Measurements from ENCODE around the gene EEF1E1.
"Not testable (repeated sequence)": the region's sequence is repeated elsewhere in the genome, so short reads cannot be mapped to it uniquely, and the experiment has no call there.

The EEF1E1 gene

DNA sequence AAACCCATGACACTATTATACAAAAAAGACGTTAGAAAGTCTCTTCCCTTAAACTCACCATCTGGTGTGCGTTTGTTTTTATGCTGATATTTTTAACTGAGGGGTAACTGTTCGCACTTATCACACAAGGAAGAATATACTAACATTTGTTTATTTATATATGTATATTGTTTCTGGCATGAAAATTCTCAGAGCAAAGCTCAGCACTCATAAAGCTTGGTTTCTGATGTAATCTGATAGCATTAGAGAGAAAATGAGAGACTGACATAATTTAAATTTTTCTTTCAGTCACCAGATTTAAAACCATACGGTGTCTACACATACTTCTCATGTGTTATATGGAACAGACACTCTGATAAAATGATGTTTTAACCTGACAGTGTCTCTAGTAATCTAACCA lies 45.1 kb downstream of the EEF1E1 start:
- Histone ChIP-seq H3K27ac (replicated peaks) (no peak overlapping the region), H3K4me3 (replicated peaks; ENCODE audit: insufficient read depth, low read length) (no peak overlapping the region), H3K27me3 (ENCODE audit: insufficient read depth, poor library complexity, severe bottlenecking) (no peaks in the 10 kb centered on the region)
- TF ChIP-seq GABPA (IDR thresholded peaks at IDR 0.05; ENCODE audit: low read depth): no peak
- no peak for TF ChIP-seq SPI1 (IDR thresholded peaks at IDR 0.05; ENCODE audit: borderline replicate concordance, low read depth)
- TF ChIP-seq, protein P1, sequence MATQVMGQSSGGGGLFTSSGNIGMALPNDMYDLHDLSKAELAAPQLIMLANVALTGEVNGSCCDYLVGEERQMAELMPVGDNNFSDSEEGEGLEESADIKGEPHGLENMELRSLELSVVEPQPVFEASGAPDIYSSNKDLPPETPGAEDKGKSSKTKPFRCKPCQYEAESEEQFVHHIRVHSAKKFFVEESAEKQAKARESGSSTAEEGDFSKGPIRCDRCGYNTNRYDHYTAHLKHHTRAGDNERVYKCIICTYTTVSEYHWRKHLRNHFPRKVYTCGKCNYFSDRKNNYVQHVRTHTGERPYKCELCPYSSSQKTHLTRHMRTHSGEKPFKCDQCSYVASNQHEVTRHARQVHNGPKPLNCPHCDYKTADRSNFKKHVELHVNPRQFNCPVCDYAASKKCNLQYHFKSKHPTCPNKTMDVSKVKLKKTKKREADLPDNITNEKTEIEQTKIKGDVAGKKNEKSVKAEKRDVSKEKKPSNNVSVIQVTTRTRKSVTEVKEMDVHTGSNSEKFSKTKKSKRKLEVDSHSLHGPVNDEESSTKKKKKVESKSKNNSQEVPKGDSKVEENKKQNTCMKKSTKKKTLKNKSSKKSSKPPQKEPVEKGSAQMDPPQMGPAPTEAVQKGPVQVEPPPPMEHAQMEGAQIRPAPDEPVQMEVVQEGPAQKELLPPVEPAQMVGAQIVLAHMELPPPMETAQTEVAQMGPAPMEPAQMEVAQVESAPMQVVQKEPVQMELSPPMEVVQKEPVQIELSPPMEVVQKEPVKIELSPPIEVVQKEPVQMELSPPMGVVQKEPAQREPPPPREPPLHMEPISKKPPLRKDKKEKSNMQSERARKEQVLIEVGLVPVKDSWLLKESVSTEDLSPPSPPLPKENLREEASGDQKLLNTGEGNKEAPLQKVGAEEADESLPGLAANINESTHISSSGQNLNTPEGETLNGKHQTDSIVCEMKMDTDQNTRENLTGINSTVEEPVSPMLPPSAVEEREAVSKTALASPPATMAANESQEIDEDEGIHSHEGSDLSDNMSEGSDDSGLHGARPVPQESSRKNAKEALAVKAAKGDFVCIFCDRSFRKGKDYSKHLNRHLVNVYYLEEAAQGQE (IDR thresholded peaks at IDR 0.05; ENCODE audit: insufficient replicate concordance, low read depth): no peak
- no peak for TF ChIP-seq POLR2AphosphoS5 (IDR thresholded peaks at IDR 0.05; ENCODE audit: low read depth)
- TF ChIP-seq, protein P2, sequence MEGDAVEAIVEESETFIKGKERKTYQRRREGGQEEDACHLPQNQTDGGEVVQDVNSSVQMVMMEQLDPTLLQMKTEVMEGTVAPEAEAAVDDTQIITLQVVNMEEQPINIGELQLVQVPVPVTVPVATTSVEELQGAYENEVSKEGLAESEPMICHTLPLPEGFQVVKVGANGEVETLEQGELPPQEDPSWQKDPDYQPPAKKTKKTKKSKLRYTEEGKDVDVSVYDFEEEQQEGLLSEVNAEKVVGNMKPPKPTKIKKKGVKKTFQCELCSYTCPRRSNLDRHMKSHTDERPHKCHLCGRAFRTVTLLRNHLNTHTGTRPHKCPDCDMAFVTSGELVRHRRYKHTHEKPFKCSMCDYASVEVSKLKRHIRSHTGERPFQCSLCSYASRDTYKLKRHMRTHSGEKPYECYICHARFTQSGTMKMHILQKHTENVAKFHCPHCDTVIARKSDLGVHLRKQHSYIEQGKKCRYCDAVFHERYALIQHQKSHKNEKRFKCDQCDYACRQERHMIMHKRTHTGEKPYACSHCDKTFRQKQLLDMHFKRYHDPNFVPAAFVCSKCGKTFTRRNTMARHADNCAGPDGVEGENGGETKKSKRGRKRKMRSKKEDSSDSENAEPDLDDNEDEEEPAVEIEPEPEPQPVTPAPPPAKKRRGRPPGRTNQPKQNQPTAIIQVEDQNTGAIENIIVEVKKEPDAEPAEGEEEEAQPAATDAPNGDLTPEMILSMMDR (IDR thresholded peaks at IDR 0.05; ENCODE audit: insufficient read depth, low read length): no peak
- DNase-seq (ENCODE audit: low read depth in 1 of 2, low spot score in 1 of 2): no peak

DNA sequence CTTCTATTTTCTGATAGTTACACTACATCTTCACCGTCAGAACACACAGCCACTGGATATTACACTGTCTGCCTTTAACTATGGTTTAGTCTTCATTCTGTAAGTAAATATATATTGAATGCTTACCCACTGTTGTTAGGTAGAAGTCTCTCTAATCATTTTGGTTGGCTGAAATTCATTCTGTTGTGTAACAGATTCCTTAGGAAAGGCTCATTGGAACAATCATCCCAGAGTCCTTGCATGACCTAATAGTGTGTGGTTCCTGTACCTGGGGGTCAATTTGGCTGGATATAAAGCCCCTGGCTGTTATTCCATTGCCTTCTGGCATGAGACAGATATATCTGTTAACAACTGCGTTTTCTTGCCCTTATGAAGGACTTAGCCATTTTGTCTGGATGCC lies 48.1 kb downstream of the EEF1E1 start:
- no peak for DNase-seq (ENCODE audit: low read depth in 1 of 2, low spot score in 1 of 2)
- no peak overlapping the region for H3K27ac ChIP-seq (replicated peaks)
- no peak for TF ChIP-seq SPI1 (IDR thresholded peaks at IDR 0.05; ENCODE audit: borderline replicate concordance, low read depth)
- no peak for TF ChIP-seq GABPA (IDR thresholded peaks at IDR 0.05; ENCODE audit: low read depth)
- no peak for TF ChIP-seq POLR2AphosphoS5 (IDR thresholded peaks at IDR 0.05; ENCODE audit: low read depth)
- TF ChIP-seq, protein P1 (IDR thresholded peaks at IDR 0.05; ENCODE audit: insufficient replicate concordance, low read depth): no peak
- TF ChIP-seq, protein P2 (IDR thresholded peaks at IDR 0.05; ENCODE audit: insufficient read depth, low read length): no peak
- no peak overlapping the region for H3K4me3 ChIP-seq (replicated peaks; ENCODE audit: insufficient read depth, low read length)
- H3K27me3 ChIP-seq (ENCODE audit: insufficient read depth, poor library complexity, severe bottlenecking): no peaks in the 10 kb centered on the region

DNA sequence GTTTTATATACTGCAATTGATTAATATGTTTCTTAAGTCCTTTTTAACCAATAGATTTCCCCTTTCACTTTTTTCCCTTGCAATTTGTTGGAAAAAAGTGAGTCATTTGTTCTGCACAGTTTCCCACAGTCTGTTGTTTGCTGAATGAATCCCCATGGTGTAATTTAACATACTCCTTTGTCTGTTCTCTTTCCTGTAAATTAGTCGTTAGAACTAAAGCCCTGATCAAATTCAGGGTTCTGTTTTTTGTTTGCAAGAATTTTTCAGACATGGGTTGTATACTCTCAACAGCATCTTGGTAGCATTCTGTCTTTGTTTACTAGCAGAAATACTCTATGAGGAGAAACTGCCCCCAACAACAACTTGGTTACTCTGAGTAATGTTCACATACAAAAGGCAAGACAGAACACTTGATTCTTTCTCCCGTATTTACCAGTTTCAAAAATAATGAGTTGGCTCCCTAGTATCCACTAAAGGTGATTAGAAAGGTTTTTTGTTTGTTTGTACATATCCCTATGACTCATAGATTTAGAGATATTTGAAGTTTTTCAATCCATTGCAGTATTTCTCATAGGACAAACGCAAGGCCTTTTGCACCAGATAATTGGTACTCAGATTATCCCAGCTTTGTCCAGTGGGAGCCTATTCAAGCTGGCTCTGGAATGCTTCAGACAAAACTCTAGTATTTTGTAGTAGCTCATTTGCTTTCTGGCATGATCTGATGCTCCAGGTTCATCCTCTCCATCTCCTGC lies 54.6 kb downstream of the EEF1E1 start:
- no peaks in the 10 kb centered on the region for H3K27me3 ChIP-seq (ENCODE audit: insufficient read depth, poor library complexity, severe bottlenecking)
- H3K27ac ChIP-seq (replicated peaks): no peak overlapping the region
- DNase-seq (ENCODE audit: low read depth in 1 of 2, low spot score in 1 of 2): no peak
- TF ChIP-seq GABPA (IDR thresholded peaks at IDR 0.05; ENCODE audit: low read depth) (no peak), SPI1 (IDR thresholded peaks at IDR 0.05; ENCODE audit: borderline replicate concordance, low read depth) (no peak), POLR2AphosphoS5 (IDR thresholded peaks at IDR 0.05; ENCODE audit: low read depth) (no peak)
- TF ChIP-seq, protein P2 (IDR thresholded peaks at IDR 0.05; ENCODE audit: insufficient read depth, low read length): no peak
- TF ChIP-seq, protein P1 (IDR thresholded peaks at IDR 0.05; ENCODE audit: insufficient replicate concordance, low read depth): no peak
- no peak overlapping the region for H3K4me3 ChIP-seq (replicated peaks; ENCODE audit: insufficient read depth, low read length)

DNA sequence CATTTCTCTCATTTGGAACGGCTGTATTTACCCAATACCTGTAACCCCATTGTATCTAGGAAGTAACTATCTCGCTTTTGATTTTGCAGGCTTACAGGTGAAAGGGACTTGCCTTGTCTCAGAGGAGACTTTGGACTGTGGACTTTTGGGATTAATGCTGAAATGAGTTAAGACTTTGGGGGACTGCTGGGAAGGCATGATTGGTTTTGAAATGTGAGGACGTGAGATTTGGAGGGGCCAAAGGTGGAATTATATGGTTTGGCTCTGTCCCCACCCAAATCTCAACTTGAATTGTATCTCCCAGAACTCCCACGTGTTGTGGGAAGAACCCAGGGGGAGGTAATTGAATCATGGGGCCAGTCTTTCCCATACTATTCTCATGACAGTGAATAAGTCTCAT lies 56.6 kb downstream of the EEF1E1 start:
- not testable (repeated sequence) for H3K27ac ChIP-seq (replicated peaks); H3K27me3 ChIP-seq (ENCODE audit: insufficient read depth, poor library complexity, severe bottlenecking); H3K4me3 ChIP-seq (replicated peaks; ENCODE audit: insufficient read depth, low read length); DNase-seq (ENCODE audit: low read depth in 1 of 2, low spot score in 1 of 2)
